Left hindlimb (tissue), 1 donor: ENCODE results near the gene CHMP1A.
"Not testable (repeated sequence)": the region's sequence is repeated elsewhere in the genome, so short reads cannot be mapped to it uniquely, and the experiment has no call there.

ENCODE experiments used
- DNase-seq: peaks from one replicate; pipeline ENCODE4 v3.0.0-alpha.2; 2018

CHMP1A gene

GRCh38 chr16:89657442-89658220, at the start of gene CHMP1A, which contains the start of gene SPATA33:
CHMP1A (minus strand) TSS chr16:89657708; CDS start chr16:89657588, 120 bp downstream.
SPATA33 (plus strand) TSS chr16:89657836; CDS start chr16:89657912, 76 bp downstream.
- peak; percentile 93 for DNase-seq

GRCh38 chr16:89706518-89707260, 49.2 kb upstream of the CHMP1A start:
- DNase-seq = no peak

DNA sequence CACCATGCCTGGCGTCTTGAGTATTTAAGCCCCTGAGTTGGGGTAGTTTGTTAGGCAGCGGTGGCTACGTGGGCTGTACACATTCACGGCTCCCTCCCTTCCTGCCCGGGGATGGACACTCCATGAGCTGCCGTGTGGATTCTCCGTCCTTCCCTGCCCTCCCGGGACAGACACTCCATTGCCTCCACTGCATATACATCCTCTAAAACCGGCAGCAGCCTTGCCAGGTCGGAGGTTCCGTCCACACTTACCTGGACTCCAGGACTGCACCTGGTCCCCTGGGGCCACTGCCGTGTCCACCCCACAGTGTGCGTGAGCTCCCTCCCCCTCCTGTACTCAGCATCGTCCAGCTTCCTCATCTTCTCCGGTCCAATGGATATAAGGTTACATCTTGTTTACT, 47.5 kb upstream of the CHMP1A start:
- DNase-seq = peak; percentile 27

DNA sequence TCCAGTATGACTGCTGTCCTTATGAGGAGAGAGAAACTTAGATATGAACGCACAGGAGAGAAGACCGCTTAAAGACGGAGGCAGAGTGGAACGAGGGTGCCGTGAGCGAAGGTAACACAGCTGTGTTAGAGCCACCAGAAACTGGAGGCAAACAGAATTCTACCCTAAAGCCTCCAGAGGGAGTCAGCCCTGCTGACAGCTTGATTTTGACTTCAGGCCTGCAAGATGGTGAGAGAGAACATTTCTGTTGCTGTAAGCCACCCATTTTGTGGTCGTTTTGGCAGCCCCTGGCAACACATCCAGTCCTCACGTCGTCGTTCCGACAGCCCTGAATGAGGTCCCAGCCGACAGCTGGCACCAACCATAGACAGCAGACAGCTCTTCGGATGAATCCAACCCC, 46.8 kb upstream of the CHMP1A start:
- no peak for DNase-seq

- DNase-seq = peak; percentile 82
Measured at GRCh38 chr16:89701425-89702406, 44.2 kb upstream of the CHMP1A start, which contains the start of gene SPATA2L. SPATA2L (minus strand) TSS chr16:89701705; CDS start chr16:89701232, 473 bp downstream.

- DNase-seq = peak; percentile 53
Measured at GRCh38 chr16:89700649-89701424, 43.3 kb upstream of the CHMP1A start.

- DNase-seq = peak; percentile 94
Measured at GRCh38 chr16:89700100-89700648, 42.7 kb upstream of the CHMP1A start.

GRCh38 chr16:89699629-89700099, 42.2 kb upstream of the CHMP1A start:
- DNase-seq = not testable (repeated sequence)

DNA sequence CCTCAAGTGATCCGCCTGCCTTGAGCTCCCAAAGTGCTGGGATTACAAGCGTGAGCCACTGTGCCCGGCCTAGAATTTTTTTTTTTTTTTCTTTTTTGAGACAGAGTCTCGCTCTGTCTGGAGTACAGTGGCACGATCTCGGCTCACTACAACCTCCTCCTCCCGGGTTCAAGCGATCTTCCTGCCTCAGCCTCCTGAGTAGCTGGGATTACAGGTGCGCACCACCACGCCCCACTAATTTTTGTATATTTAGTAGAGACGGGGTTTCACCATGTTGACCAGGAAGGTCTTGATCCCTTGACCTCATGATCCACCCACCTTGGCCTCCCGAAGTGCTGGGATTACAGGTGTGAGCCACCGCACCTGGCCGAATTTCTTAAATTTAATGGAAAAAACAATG, 41.2 kb upstream of the CHMP1A start:
- DNase-seq = peak; percentile 15

- peak; percentile 38 for DNase-seq
Measured at GRCh38 chr16:89697616-89698331, 40.3 kb upstream of the CHMP1A start.

- peak; percentile 61 for DNase-seq
Measured at GRCh38 chr16:89697161-89697615, 39.7 kb upstream of the CHMP1A start.

DNA sequence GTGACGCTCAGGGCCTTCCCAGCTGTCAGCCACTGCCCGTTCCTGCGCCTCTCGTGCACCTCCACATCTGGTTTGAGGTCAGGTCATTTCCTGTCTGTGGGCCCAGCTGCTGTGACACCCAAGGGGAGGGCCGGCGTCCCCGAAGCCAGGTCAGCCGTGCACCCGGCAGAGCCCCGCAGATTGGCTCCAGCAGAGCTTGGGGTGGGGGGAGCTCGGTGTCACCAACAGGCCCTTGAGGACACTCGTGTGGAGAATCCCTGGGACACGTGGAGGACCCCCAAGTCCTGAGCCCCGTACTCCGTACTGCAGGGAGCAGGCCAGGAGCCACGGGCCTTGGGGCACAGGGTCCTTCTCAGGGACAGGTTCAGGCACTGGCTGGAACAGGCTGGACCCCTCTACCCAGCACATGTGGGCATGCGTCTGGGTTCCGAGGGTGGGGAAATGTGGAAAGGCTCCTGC, 39.2 kb upstream of the CHMP1A start:
- DNase-seq = peak; percentile 31

DNA sequence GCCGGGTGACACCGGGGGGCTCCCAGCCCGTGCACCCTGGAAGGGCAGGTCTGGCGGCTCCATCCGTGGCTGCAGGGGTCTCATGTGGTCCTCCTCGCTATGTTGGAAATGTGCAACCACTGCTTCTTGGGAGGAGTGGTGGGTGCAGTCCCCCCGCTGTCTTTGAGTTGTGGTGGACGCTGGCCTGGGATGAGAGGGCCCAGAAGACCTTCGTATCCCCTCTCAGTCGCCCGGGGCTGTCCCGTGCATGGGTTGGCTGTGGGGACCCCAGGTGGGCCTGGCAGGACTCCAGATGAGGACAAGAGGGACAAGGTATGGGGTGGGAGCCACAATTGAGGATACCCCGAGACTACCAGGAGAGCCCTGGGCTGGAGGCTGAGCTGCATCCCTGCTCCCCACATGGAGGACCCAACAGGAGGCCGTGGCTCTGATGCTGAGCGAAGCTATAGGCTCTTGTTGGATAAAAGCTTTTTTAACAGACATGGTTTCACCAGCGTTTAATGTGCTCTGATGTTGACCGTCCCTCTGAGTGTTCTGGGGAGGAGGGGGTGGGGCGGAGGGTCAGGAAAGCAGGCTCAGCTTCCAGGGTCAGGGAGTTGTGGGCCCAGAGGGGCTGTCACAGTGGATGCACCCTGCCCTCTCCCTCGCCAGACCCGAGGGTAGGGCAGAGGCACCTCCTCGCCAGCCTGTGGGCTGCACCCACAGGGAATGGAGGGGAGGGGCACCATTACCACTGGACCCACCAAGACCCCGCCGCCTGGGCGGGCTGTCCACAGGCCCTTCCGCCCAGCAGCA, 38.6 kb upstream of the CHMP1A start:
- DNase-seq = no peak

DNA sequence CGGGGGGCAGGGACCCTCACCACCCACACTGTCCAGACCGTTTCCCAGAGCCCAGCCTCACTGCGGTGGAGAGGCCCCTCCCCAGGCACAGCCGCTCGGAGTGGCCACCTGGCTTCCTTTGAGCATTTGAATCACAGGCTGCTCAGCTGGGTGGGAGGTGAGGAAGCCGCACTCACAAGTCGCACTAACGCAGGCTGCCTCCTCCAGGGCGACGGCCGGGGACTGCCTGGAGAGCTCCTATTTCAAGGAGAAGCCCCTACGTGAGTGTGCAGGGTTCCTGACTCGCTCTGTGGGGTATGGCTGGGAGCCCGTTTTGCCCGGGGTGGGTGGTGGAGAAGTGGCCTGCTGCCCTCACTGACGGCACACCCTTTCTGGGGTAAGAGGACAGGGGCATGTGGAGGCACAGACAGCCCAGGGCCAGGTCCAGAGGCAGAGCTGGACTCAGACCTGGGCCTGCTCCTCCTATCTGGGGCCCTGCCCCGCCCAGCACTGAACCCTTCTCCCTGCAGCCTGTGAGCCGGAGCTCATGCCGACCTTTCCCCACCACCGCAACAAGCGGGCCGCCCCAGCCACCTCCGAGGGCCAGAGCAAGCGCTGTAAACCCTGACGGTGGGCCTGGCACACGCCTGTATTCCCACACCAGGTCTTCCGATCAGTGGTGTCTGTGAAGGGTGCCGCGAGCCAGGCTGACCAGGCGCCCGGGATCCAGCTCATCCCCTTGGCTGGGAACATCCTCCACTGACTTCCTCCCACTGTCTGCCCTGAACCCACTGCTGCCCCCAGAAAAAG, 37.8 kb upstream of the CHMP1A start:
- peak; percentile 33 for DNase-seq

DNA sequence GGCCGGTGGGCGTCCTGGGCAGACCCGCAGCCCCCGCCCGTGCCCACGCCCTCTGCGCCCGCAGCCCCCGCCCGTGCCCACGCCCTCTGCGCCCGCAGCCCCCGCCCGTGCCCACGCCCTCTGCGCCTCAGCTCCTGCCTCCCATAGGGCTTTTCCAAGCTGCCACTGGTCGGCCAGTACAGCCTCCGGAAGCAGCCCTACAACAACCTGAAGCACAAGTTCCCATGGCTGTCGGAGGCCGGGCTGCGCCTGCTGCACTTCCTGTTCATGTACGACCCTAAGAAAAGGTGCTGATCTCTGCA, 37.2 kb upstream of the CHMP1A start:
- DNase-seq = not testable (repeated sequence)

GRCh38 chr16:89693931-89694783, 36.6 kb upstream of the CHMP1A start:
- no peak for DNase-seq

GRCh38 chr16:89693289-89693731, 35.8 kb upstream of the CHMP1A start:
- DNase-seq = no peak
